Activated naive CD4-positive, alpha-beta T cell treated with anti-CD3 and anti-CD28 coated beads, Interleukin-2, amount 50 U/mL, for 72 hours (primary cell): Measurements from ENCODE around the gene KLK4. TPM values are rescaled to one million over a fixed set of nuclear protein-coding genes. Genes with fewer than 3 reads are reported as not detected.

ENCODE experiments used
- ATAC-seq, 2 donors: fragments of 150-1000 bp; cut with Tn5 transposase; 2 replicates each; pipeline ENCODE4 v1.10.0; 2021; ENCODE audit warnings: mild to moderate bottlenecking in 2 of 2, moderate library complexity in 2 of 2
- DNase-seq, 2 donors: peaks; one replicate each; pipeline ENCODE4 v3.0.0; 2021 to 2022; ENCODE audit warnings: low spot score in 2 of 2
- H3K27ac Mint-ChIP-seq, 2 donors: one replicate each; pipeline ENCODE4 v1.8.0; 2022; ENCODE audit warnings: mild to moderate bottlenecking in 2 of 2, mixed read lengths in 2 of 2
- H3K36me3 Mint-ChIP-seq, 2 donors: one replicate each; pipeline ENCODE4 v1.8.0; 2022; ENCODE audit warnings: mixed read lengths in 2 of 2
- H3K9me3 Mint-ChIP-seq, 2 donors: one replicate each; pipeline ENCODE4 v1.8.0; 2022; ENCODE audit warnings: mixed read lengths in 2 of 2
- total RNA-seq, 2 donors: library from RNA; stranded (reverse); gene quantifications; one replicate each; pipeline ENCODE4 v1.2.3, GENCODE V29; 2022

The KLK4 gene
- total RNA-seq, 2 donors from 2014 or later = not detected

DNA sequence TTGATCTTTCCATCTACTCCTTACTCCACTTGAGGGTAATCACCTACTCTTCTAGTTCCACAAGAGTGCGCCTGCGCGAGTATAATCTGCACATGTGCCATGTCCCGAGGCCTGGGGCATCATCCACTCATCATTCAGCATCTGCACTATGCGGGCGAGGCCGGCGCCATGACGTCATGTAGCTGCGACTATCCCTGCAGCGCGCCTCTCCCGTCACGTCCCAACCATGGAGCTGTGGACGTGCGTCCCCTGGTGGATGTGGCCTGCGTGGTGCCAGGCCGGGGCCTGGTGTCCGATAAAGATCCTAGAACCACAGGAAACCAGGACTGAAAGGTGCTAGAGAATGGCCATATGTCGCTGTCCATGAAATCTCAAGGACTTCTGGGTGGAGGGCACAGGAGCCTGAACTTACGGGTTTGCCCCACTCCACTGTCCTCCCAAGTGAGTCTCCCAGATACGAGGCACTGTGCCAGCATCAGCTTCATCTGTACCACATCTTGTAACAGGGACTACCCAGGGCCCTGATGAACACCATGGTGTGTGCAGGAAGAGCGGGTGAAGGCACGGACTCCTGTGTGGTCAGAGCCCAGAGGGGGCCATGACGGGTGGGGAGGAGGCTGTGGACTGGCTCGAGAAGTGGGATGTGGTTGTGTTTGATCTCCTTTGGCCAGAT, 40.6 kb downstream of the KLK4 start:
- peak; percentile 13 to 75 for ATAC-seq
- peak in 1 of 2 donors; percentile 23 for DNase-seq
- H3K9me3 Mint-ChIP-seq = no peaks in the 10 kb centered on the region
- no peak overlapping the region for H3K27ac Mint-ChIP-seq
- no peaks in the 10 kb centered on the region for H3K36me3 Mint-ChIP-seq

GRCh38 chr19:50869479-50869878, 41.7 kb downstream of the KLK4 start:
- Mint-ChIP-seq H3K9me3 (no peaks in the 10 kb centered on the region), H3K36me3 (no peaks in the 10 kb centered on the region), H3K27ac (no peak overlapping the region)
- DNase-seq (no peak), ATAC-seq (no peak)

DNA sequence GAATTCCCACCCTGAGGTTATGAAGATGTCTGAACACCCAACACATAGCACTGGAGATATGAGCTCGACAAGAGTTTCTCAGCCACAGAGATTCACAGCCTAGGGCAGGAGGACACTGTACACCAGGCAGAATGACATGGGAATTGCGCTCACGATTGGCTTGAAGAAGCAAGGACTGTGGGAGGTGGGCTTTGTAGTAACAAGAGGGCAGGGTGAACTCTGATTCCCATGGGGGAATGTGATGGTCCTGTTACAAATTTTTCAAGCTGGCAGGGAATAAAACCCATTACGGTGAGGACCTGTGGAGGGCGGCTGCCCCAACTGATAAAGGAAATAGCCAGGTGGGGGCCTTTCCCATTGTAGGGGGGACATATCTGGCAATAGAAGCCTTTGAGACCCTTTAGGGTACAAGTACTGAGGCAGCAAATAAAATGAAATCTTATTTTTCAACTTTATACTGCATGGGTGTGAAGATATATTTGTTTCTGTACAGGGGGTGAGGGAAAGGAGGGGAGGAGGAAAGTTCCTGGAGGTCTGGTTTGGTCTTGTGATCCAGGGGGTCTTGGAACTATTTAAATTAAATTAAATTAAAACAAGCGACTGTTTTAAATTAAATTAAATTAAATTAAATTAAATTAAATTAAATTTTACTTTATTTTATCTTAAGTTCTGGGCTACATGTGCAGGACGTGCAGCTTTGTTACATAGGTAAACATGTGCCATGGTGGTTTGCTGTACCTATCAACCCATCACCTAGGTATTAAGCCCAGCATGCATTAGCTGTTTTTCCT, 49.5 kb downstream of the KLK4 start:
- Mint-ChIP-seq H3K27ac (no peak overlapping the region), H3K9me3 (peaks cover 0 to 4% of the 10 kb centered on the region in 2 donors), H3K36me3 (no peaks in the 10 kb centered on the region)
- ATAC-seq (no peak), DNase-seq (no peak)

- ATAC-seq (no peak), DNase-seq (no peak)
- Mint-ChIP-seq H3K27ac (no peak overlapping the region), H3K36me3 (no peaks in the 10 kb centered on the region), H3K9me3 (peaks cover 0 to 4% of the 10 kb centered on the region in 2 donors)
Observed at GRCh38 chr19:50861010-50861409, 50.2 kb downstream of the KLK4 start.

DNA sequence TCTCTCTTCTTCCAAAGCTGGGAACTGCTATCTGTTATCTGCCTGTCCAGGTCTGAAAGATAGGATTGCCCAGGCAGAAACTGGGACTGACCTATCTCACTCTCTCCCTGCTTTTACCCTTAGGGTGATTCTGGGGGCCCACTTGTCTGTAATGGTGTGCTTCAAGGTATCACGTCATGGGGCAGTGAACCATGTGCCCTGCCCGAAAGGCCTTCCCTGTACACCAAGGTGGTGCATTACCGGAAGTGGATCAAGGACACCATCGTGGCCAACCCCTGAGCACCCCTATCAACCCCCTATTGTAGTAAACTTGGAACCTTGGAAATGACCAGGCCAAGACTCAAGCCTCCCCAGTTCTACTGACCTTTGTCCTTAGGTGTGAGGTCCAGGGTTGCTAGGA, 51.3 kb downstream of the KLK4 start:
- Mint-ChIP-seq H3K27ac (no peak overlapping the region), H3K9me3 (peaks cover 0 to 4% of the 10 kb centered on the region in 2 donors), H3K36me3 (no peaks in the 10 kb centered on the region)
- DNase-seq (no peak), ATAC-seq (no peak)

- H3K36me3 Mint-ChIP-seq = no peaks in the 10 kb centered on the region
- H3K27ac Mint-ChIP-seq = no peak overlapping the region
- H3K9me3 Mint-ChIP-seq = peaks cover 0 to 4% of the 10 kb centered on the region in 2 donors
- DNase-seq (no peak), ATAC-seq (no peak)
Observed at GRCh38 chr19:50858886-50859285, 52.3 kb downstream of the KLK4 start.

DNA sequence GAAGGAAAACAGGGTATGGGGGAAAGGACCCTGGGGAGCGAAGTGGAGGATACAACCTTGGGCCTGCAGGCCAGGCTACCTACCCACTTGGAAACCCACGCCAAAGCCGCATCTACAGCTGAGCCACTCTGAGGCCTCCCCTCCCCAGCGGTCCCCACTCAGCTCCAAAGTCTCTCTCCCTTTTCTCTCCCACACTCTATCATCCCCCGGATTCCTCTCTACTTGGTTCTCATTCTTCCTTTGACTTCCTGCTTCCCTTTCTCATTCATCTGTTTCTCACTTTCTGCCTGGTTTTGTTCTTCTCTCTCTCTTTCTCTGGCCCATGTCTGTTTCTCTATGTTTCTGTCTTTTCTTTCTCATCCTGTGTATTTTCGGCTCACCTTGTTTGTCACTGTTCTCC, 53.8 kb downstream of the KLK4 start:
- Mint-ChIP-seq H3K9me3 (peaks cover 0 to 4% of the 10 kb centered on the region in 2 donors), H3K27ac (peak overlapping the region in 1 of 2 donors; percentile 19)
- no peak for ATAC-seq

More for the DNA sequence above, 53.8 kb downstream of the KLK4 start:
- DNase-seq = no peak
- H3K36me3 Mint-ChIP-seq = no peaks in the 10 kb centered on the region

Other genes with a start within 250 kb of the KLK4 start
- under 1 TPM in 1 of 2 donors, not detected in 1; 0.14 TPM for gene SHANK1, start 191.6 kb downstream of the KLK4 start, total RNA-seq
- gene CLEC11A, start 188.0 kb downstream of the KLK4 start, total RNA-seq = 1 to 10 TPM in 1 of 2 donors, under 1 TPM in 1; 0.55 to 1.6 TPM
- gene GPR32, start 140.9 kb downstream of the KLK4 start, total RNA-seq = not detected
- not detected for gene ACP4, start 121.0 kb downstream of the KLK4 start, total RNA-seq
- 1 to 10 TPM; 1.2 to 5.0 TPM for gene KLK1, start 87.6 kb downstream of the KLK4 start, total RNA-seq
- gene KLK15, start 77.8 kb downstream of the KLK4 start, total RNA-seq = not detected
- not detected for gene KLK3, start 56.5 kb downstream of the KLK4 start, total RNA-seq
- gene KLK2, start 38.0 kb downstream of the KLK4 start, total RNA-seq = 1 to 10 TPM in 1 of 2 donors, not detected in 1; 1.5 TPM
- not detected for gene KLK5, start 41.6 kb upstream of the KLK4 start, total RNA-seq
- gene KLK6, start 58.2 kb upstream of the KLK4 start, total RNA-seq = not detected
- not detected for gene KLK7, start 72.5 kb upstream of the KLK4 start, total RNA-seq
- gene KLK8, start 90.2 kb upstream of the KLK4 start, total RNA-seq = not detected
- gene KLK10, start 108.3 kb upstream of the KLK4 start, total RNA-seq = not detected
- gene KLK11, start 115.2 kb upstream of the KLK4 start, total RNA-seq = not detected
- gene KLK12, start 123.6 kb upstream of the KLK4 start, total RNA-seq = not detected
- not detected for gene KLK13, start 153.7 kb upstream of the KLK4 start, total RNA-seq
- gene KLK14, start 171.5 kb upstream of the KLK4 start, total RNA-seq = under 1 TPM; 0.68 to 0.80 TPM
- gene CTU1, start 197.0 kb upstream of the KLK4 start, total RNA-seq = 10 to 100 TPM in 1 of 2 donors, 1 to 10 TPM in 1; 9.8 to 11.2 TPM
- 1 to 10 TPM in 1 of 2 donors, under 1 TPM in 1; 0.87 to 1.1 TPM for gene SIGLEC9, start 213.5 kb upstream of the KLK4 start, total RNA-seq
- under 1 TPM in 1 of 2 donors, not detected in 1; 0.34 TPM for gene SIGLEC7, start 230.9 kb upstream of the KLK4 start, total RNA-seq